ENCODE measurements around the gene PCDHGA9. TPM values are rescaled to one million over a fixed set of nuclear protein-coding genes. Genes with fewer than 3 reads are reported as not detected.

PCDHGA9 gene
- total RNA-seq: 14.3 TPM

GRCh38 chr5:141402553-141403243, at the start of gene PCDHGA9:
Gene PCDHGA9, plus strand, starts transcription at chr5:141402778. Its CDS starts 175 bp downstream, at chr5:141402953.

GRCh38 chr5:141354900-141355469, 47.6 kb upstream of the PCDHGA9 start, which contains the start of gene PCDHGA4:
Gene PCDHGA4, plus strand, starts transcription at chr5:141355021. Its CDS starts 87 bp downstream, at chr5:141355108.

GRCh38 chr5:141359790-141360426, 42.7 kb upstream of the PCDHGA9 start, which contains the start of gene PCDHGB2:
Gene PCDHGB2, plus strand, starts transcription at chr5:141359994. Its CDS starts 142 bp downstream, at chr5:141360136.

GRCh38 chr5:141363952-141364660, 38.5 kb upstream of the PCDHGA9 start, which contains the start of gene PCDHGA5:
Gene PCDHGA5, plus strand, starts transcription at chr5:141364162. Its CDS starts 169 bp downstream, at chr5:141364331.

GRCh38 chr5:141369994-141370848, 32.4 kb upstream of the PCDHGA9 start, which contains the start of gene PCDHGB3:
Gene PCDHGB3, plus strand, starts transcription at chr5:141370242. Its CDS starts 153 bp downstream, at chr5:141370395.

GRCh38 chr5:141373673-141374317, 28.8 kb upstream of the PCDHGA9 start, which contains the start of gene PCDHGA6:
Gene PCDHGA6, plus strand, starts transcription at chr5:141373891. Its CDS starts 193 bp downstream, at chr5:141374084.

GRCh38 chr5:141382469-141383294, 19.9 kb upstream of the PCDHGA9 start, which contains the start of gene PCDHGA7:
Gene PCDHGA7, plus strand, starts transcription at chr5:141382742. Its CDS starts 158 bp downstream, at chr5:141382900.

GRCh38 chr5:141387557-141388311, 14.8 kb upstream of the PCDHGA9 start, which contains the start of gene PCDHGB4:
Gene PCDHGB4, plus strand, starts transcription at chr5:141387698. Its CDS starts 187 bp downstream, at chr5:141387885.

GRCh38 chr5:141392429-141393198, 10.0 kb upstream of the PCDHGA9 start, which contains the start of gene PCDHGA8:
Gene PCDHGA8, plus strand, starts transcription at chr5:141392633. Its CDS starts 181 bp downstream, at chr5:141392814.

GRCh38 chr5:141397756-141398551, 4.6 kb upstream of the PCDHGA9 start, which contains the start of gene PCDHGB5:
Gene PCDHGB5, plus strand, starts transcription at chr5:141397947. Its CDS starts 181 bp downstream, at chr5:141398128.

GRCh38 chr5:141407790-141408505, 5.4 kb downstream of the PCDHGA9 start, which contains the start of gene PCDHGB6:
Gene PCDHGB6, plus strand, starts transcription at chr5:141408021. Its CDS starts 182 bp downstream, at chr5:141408203.

GRCh38 chr5:141412854-141413539, 10.4 kb downstream of the PCDHGA9 start, which contains the start of gene PCDHGA10:
Gene PCDHGA10, plus strand, starts transcription at chr5:141412987. Its CDS starts 189 bp downstream, at chr5:141413176.

GRCh38 chr5:141417494-141418172, 15.1 kb downstream of the PCDHGA9 start, which contains the start of gene PCDHGB7:
Gene PCDHGB7, plus strand, starts transcription at chr5:141417677. Its CDS starts 183 bp downstream, at chr5:141417860.

GRCh38 chr5:141420855-141421488, 18.4 kb downstream of the PCDHGA9 start, which contains the start of gene PCDHGA11:
Gene PCDHGA11, plus strand, starts transcription at chr5:141421051. Its CDS starts 177 bp downstream, at chr5:141421228.

All from diencephalon (tissue), 1 donor.